Measurements from ENCODE around the gene AOPEP. TPM values are rescaled to one million over a fixed set of nuclear protein-coding genes. Genes with fewer than 3 reads are reported as not detected.

The AOPEP gene
- total RNA-seq, 1 experiment from 2014 or later = 15.0 TPM

- Histone ChIP-seq H2BK12ac (ENCODE audit: insufficient read length, low read depth, low read length) (no peak overlapping the region), H3K79me2 (ENCODE audit: insufficient read depth, low read length) (no peaks in the 10 kb centered on the region), H3K27ac (ENCODE audit: insufficient read length, low read depth, low read length) (no peak overlapping the region), H2AK5ac (ENCODE audit: insufficient read length, low read length) (no peak overlapping the region), H3K23ac (ENCODE audit: insufficient read length, low read depth, low read length) (no peak overlapping the region), H3K23me2 (ENCODE audit: insufficient read length, low read depth, low read length, poor library complexity, severe bottlenecking) (no peaks in the 10 kb centered on the region), H4K20me1 (ENCODE audit: control insufficient read depth, insufficient read depth, insufficient read length) (no peaks in the 10 kb centered on the region), H3K4ac (ENCODE audit: low read depth, low read length) (no peak overlapping the region), H2AFZ (ENCODE audit: low read length) (no peak overlapping the region), H4K8ac (replicated peaks; ENCODE audit: insufficient read length, low read depth, low read length) (no peak overlapping the region), H4K5ac (ENCODE audit: insufficient read length, low read depth, low read length) (no peak overlapping the region), H3K79me1 (ENCODE audit: insufficient read depth, low read depth, low read length, poor library complexity, severe bottlenecking) (no peaks in the 10 kb centered on the region), H3K27me3 (ENCODE audit: insufficient read depth, low read length) (no peaks in the 10 kb centered on the region), H2BK20ac (ENCODE audit: low read depth, low read length, poor library complexity, severe bottlenecking) (no peak overlapping the region), H3K9me3 (ENCODE audit: control insufficient read depth, low read depth, low read length) (no peaks in the 10 kb centered on the region), H3K4me1 (ENCODE audit: insufficient read depth, low read length) (no peaks in the 10 kb centered on the region), H2BK5ac (ENCODE audit: insufficient read length, low read length) (no peak overlapping the region), H2BK15ac (ENCODE audit: low read depth, low read length) (no peak overlapping the region), H4K91ac (ENCODE audit: insufficient read length, low read depth, low read length) (no peak overlapping the region), H3K56ac (ENCODE audit: insufficient read length, low read depth, low read length) (no peak overlapping the region), H2BK120ac (ENCODE audit: low read depth, low read length, poor library complexity, severe bottlenecking) (no peak overlapping the region), H3K18ac (ENCODE audit: insufficient read length, low read depth, low read length) (no peak overlapping the region), H3K4me2 (ENCODE audit: insufficient read depth, insufficient read length, low read length) (no peak overlapping the region), H3T11ph (ENCODE audit: low read length) (no peak overlapping the region), H3K14ac (ENCODE audit: insufficient read depth, low read length) (no peak overlapping the region), H3K9ac (ENCODE audit: extremely low read depth, insufficient read length, low read length) (no peak overlapping the region)
- H3K9me3 Mint-ChIP-seq = no peaks in the 10 kb centered on the region
- peaks cover 0 to 2% of the 10 kb centered on the region in 2 experiments; a peak in 1 of 4 replicates for H3K4me1 Mint-ChIP-seq
- no peaks in the 10 kb centered on the region; a peak in 1 of 7 replicates for H3K36me3 Mint-ChIP-seq (ENCODE audit: insufficient read depth in 1 of 3, low read depth in 3 of 3)
- no peak for DNase-seq
- no peak for TF ChIP-seq CTCF (conservative IDR thresholded peaks at IDR 0.05)
- H3K27me3 Mint-ChIP-seq (ENCODE audit: low read depth) = peaks cover 3% of the 10 kb centered on the region; the same call in 1 of the 2 replicates
- H3K27ac Mint-ChIP-seq = no peak overlapping the region
- no CpG with 5 or more reads among the region's 7 CpGs for WGBS (ENCODE audit: extremely low coverage, insufficient read length, low lambda C conversion rate)
- H3K4me3 Mint-ChIP-seq = no peak overlapping the region
Measured at GRCh38 chr9:95012035-95012708, 285.7 kb downstream of the AOPEP start.
